Breast epithelium (tissue), 4 donors: Measurements from ENCODE around the gene ZNF106. TPM values are rescaled to one million over a fixed set of nuclear protein-coding genes. Genes with fewer than 3 reads are reported as not detected.

ENCODE experiments used
- DNase-seq, 2 donors: peaks; one replicate each; pipeline ENCODE4 v3.0.0-alpha.2; 2019; ENCODE audit warnings: low spot score in 2 of 2
- H3K27ac ChIP-seq, 2 donors: fragments of 200-600 bp; sonication (generic) in 1 of 2; one replicate each; pipeline ENCODE4 v1.5.1; 2016 to 2019; ENCODE audit warnings: mild to moderate bottlenecking in 1 of 2
- H3K27me3 ChIP-seq, 2 donors: fragments of 200-600 bp; sonication (generic) in 1 of 2; one replicate each; pipeline versions ENCODE4 v1.5.1 to v1.6.0; 2017 to 2019; ENCODE audit warnings: control low read depth in 1 of 2, mild to moderate bottlenecking in 1 of 2
- H3K36me3 ChIP-seq: fragments of 200-600 bp; one replicate; pipeline ENCODE4 v1.5.1; 2019
- H3K4me1 ChIP-seq, 2 donors: fragments of 200-600 bp; sonication (generic); one replicate each; pipeline ENCODE4 v1.5.1; 2016 to 2019; ENCODE audit warnings: control low read depth in 1 of 2
- H3K4me3 ChIP-seq, 3 donors: fragments of 200-600 bp; sonication (generic); 1 replicate in 2 of 3; 2 replicates in 1 of 3; pipeline ENCODE4 v1.5.1; 2016 to 2019; ENCODE audit warnings: mild to moderate bottlenecking in 3 of 3, moderate library complexity in 2 of 3
- H3K9me3 ChIP-seq, 2 donors: fragments of 200-600 bp; sonication (generic) in 1 of 2; one replicate each; pipeline ENCODE4 v1.5.1; 2016 to 2019; ENCODE audit warnings: control low read depth in 1 of 2
- CTCF ChIP-seq, 3 donors: fragments of 450-650 bp; IDR thresholded peaks; one replicate each; pipeline ENCODE4 v1.5.1; 2016 to 2017; ENCODE audit warnings: antibody characterized with exemption in 3 of 3, mild to moderate bottlenecking in 3 of 3, moderate library complexity in 3 of 3
- POLR2A ChIP-seq: fragments of 450-650 bp; IDR thresholded peaks from one replicate; pipeline ENCODE4 v1.6.1; 2016; ENCODE audit warnings: antibody characterized with exemption, mild to moderate bottlenecking, moderate library complexity
- POLR2AphosphoS5 ChIP-seq, 3 donors: sonication (generic); formaldehyde crosslinking; IDR thresholded peaks; one replicate each; pipeline ENCODE4 v1.6.1; 2017; ENCODE audit warnings: antibody characterized with exemption in 3 of 3
- intact Hi-C: fragments of 100-400 bp; cut with DNase I; formaldehyde crosslinking; loops from one replicate; pipeline ENCODE4 v1.15.1; 2023; ENCODE audit warnings: low total_unique reads
- total RNA-seq, 3 donors: library from RNA; depleted of rRNA; stranded (reverse); fragments of >200 nt; gene quantifications; one replicate each; pipeline ENCODE4 v1.1.0, GENCODE V29; 2016

Gene ZNF106
- total RNA-seq, 3 donors from 2014 or later = 59.6 to 151 (median 60.0) TPM

GRCh38 chr15:42510258-42511006 lies 19.5 kb upstream of the ZNF106 start:
- Histone ChIP-seq H3K36me3 (no peaks in the 10 kb centered on the region), H3K27me3 (no peaks in the 10 kb centered on the region), H3K27ac (peak overlapping the region; percentile 45 to 54), H3K9me3 (no peaks in the 10 kb centered on the region), H3K4me3 (no peak overlapping the region), H3K4me1 (no peaks in the 10 kb centered on the region)
- intact Hi-C loops = loop anchor here (1.0 kb wide), 1 partner anchor 10 kb away; no protein-coding TSS in a partner anchor
- no peak for DNase-seq
- TF ChIP-seq CTCF (IDR thresholded peaks at IDR 0.05) (no peak), POLR2AphosphoS5 (IDR thresholded peaks at IDR 0.05) (peak in 1 of 3 donors; percentile 33)

- Histone ChIP-seq H3K9me3 (no peaks in the 10 kb centered on the region), H3K4me3 (no peak overlapping the region), H3K27me3 (no peaks in the 10 kb centered on the region), H3K36me3 (no peaks in the 10 kb centered on the region), H3K27ac (no peak overlapping the region), H3K4me1 (no peaks in the 10 kb centered on the region)
- DNase-seq = no peak
- TF ChIP-seq CTCF (IDR thresholded peaks at IDR 0.05) (no peak), POLR2A (no peak), POLR2AphosphoS5 (IDR thresholded peaks at IDR 0.05) (peak in 1 of 3 donors; percentile 45)
- intact Hi-C loops = loop anchor here (5.0 kb wide), 1 partner anchor 269 kb away; no protein-coding TSS in a partner anchor
Observed at GRCh38 chr15:42508263-42508690, 17.3 kb upstream of the ZNF106 start.

GRCh38 chr15:42507514-42507913 lies 16.6 kb upstream of the ZNF106 start:
- intact Hi-C loops = loop anchor here (5.0 kb wide), 1 partner anchor 270 kb away; no protein-coding TSS in a partner anchor
- Histone ChIP-seq H3K27ac (no peak overlapping the region), H3K4me1 (no peaks in the 10 kb centered on the region), H3K9me3 (no peaks in the 10 kb centered on the region), H3K4me3 (no peak overlapping the region), H3K27me3 (no peaks in the 10 kb centered on the region), H3K36me3 (no peaks in the 10 kb centered on the region)
- DNase-seq = no peak
- TF ChIP-seq POLR2A (no peak), CTCF (IDR thresholded peaks at IDR 0.05) (no peak), POLR2AphosphoS5 (IDR thresholded peaks at IDR 0.05) (no peak)

GRCh38 chr15:42504631-42505030 lies 13.7 kb upstream of the ZNF106 start:
- no peaks in the 10 kb centered on the region for H3K9me3 ChIP-seq
- DNase-seq = no peak
- H3K27me3 ChIP-seq = no peaks in the 10 kb centered on the region
- no peak overlapping the region for H3K4me3 ChIP-seq
- intact Hi-C loops = loop anchor here (5.0 kb wide), 1 partner anchor 273 kb away; no protein-coding TSS in a partner anchor
- H3K27ac ChIP-seq = no peak overlapping the region
- H3K36me3 ChIP-seq = no peaks in the 10 kb centered on the region
- TF ChIP-seq CTCF (IDR thresholded peaks at IDR 0.05) = no peak
- no peak for TF ChIP-seq POLR2A
- no peak for TF ChIP-seq POLR2AphosphoS5 (IDR thresholded peaks at IDR 0.05)
- H3K4me1 ChIP-seq = no peaks in the 10 kb centered on the region

GRCh38 chr15:42503825-42504224 lies 12.9 kb upstream of the ZNF106 start:
- Histone ChIP-seq H3K4me3 (no peak overlapping the region), H3K4me1 (no peaks in the 10 kb centered on the region), H3K9me3 (no peaks in the 10 kb centered on the region), H3K27ac (no peak overlapping the region), H3K36me3 (no peaks in the 10 kb centered on the region), H3K27me3 (no peaks in the 10 kb centered on the region)
- intact Hi-C loops = no loop called here
- no peak for TF ChIP-seq POLR2AphosphoS5 (IDR thresholded peaks at IDR 0.05)
- no peak for TF ChIP-seq CTCF (IDR thresholded peaks at IDR 0.05)
- no peak for TF ChIP-seq POLR2A
- no peak for DNase-seq
